Smooth muscle cell (in vitro differentiated cells): ENCODE data around the gene FXR2. TPM values are rescaled to one million over a fixed set of nuclear protein-coding genes. Genes with fewer than 3 reads are reported as not detected.
"Not testable (repeated sequence)": the region's sequence is repeated elsewhere in the genome, so short reads cannot be mapped to it uniquely, and the experiment has no call there.

ENCODE experiments used
- DNase-seq: peaks from one replicate; lab custom pipeline; 2025; ENCODE audit not compliant: unreplicated experiment; lab: John Stamatoyannopoulos, UW
- H2AFZ ChIP-seq: fragments of 200-600 bp; sonication (generic); 2 replicates; pipeline ENCODE4 v1.6.0; 2016; ENCODE audit warnings: antibody characterized with exemption, low read depth, mild to moderate bottlenecking
- H3F3A ChIP-seq: fragments of 200-600 bp; sonication (generic); 2 replicates; pipeline ENCODE4 v1.6.0; 2017; ENCODE audit warnings: antibody characterized with exemption, low read depth
- H3K27ac ChIP-seq: fragments of 200-600 bp; sonication (generic); 2 replicates; pipeline ENCODE4 v1.5.1; 2016; ENCODE audit warnings: low read depth, mild to moderate bottlenecking
- H3K27me3 ChIP-seq: fragments of 200-600 bp; sonication (generic); 2 replicates; pipeline ENCODE4 v1.6.1; 2016; ENCODE audit warnings: low read depth, mild to moderate bottlenecking
- H3K36me3 ChIP-seq: fragments of 200-600 bp; sonication (generic); 2 replicates; pipeline ENCODE4 v1.5.1; 2016; ENCODE audit warnings: low read depth
- H3K4me1 ChIP-seq: fragments of 200-600 bp; sonication (generic); 2 replicates; pipeline ENCODE4 v1.5.1; 2016; ENCODE audit warnings: low read depth
- H3K4me2 ChIP-seq: fragments of 200-600 bp; sonication (generic); 2 replicates; pipeline ENCODE4 v1.6.0; 2016; ENCODE audit warnings: mild to moderate bottlenecking
- H3K4me3 ChIP-seq: fragments of 200-600 bp; sonication (generic); 2 replicates; pipeline ENCODE4 v1.5.1; 2016; ENCODE audit warnings: mild to moderate bottlenecking
- H3K79me2 ChIP-seq: fragments of 200-600 bp; sonication (generic); 2 replicates; pipeline ENCODE4 v1.6.0; 2016; ENCODE audit warnings: low read depth, mild to moderate bottlenecking
- H3K9ac ChIP-seq: fragments of 200-600 bp; sonication (generic); 2 replicates; pipeline ENCODE4 v1.6.0; 2016; ENCODE audit warnings: low read depth
- H3K9me3 ChIP-seq: fragments of 200-600 bp; sonication (generic); replicated peaks from 2 replicates; pipeline ENCODE4 v1.5.1; 2016; ENCODE audit warnings: low read depth
- H4K20me1 ChIP-seq: fragments of 200-600 bp; sonication (generic); 2 replicates; pipeline ENCODE4 v1.6.0; 2016; ENCODE audit warnings: low read depth
- CTCF ChIP-seq: fragments of 200-600 bp; sonication (generic); IDR thresholded peaks from 2 replicates; pipeline ENCODE4 v1.5.1; 2017; ENCODE audit warnings: borderline replicate concordance, mild to moderate bottlenecking, antibody characterized with exemption; ENCODE audit not compliant: insufficient read depth, poor library complexity, severe bottlenecking
- WGBS: methylation state at CpG from one replicate; pipeline ENCODE4 v1.1.7; 2016; ENCODE audit warnings: low lambda C conversion rate; 5-methylcytosine and 5-hydroxymethylcytosine counted together
- polyA plus RNA-seq: library from polyadenylated mRNA; unstranded; fragments of >200 nt; fragmentation: Nextera tagmentation; extraction: Ambion mirVana; gene quantifications from 2 replicates; pipeline ENCODE4 v1.2.1, GENCODE V29; 2016
- total RNA-seq: library from RNA; depleted of rRNA; stranded (reverse); fragments of >200 nt; gene quantifications from 2 replicates; pipeline ENCODE4 v1.2.3, GENCODE V29; 2014

Gene FXR2
- total and polyA plus RNA-seq, 2 experiments from 2014 or later: 22.8 to 50.6 TPM

- TF ChIP-seq CTCF: no peak
- no peaks in the 10 kb centered on the region for H3F3A ChIP-seq
- peak overlapping the region; percentile 93 for H3K27ac ChIP-seq
- H4K20me1 ChIP-seq: no peaks in the 10 kb centered on the region
- peak overlapping the region; percentile 82 for H2AFZ ChIP-seq
- peaks cover 8% of the 10 kb centered on the region for H3K79me2 ChIP-seq
- no peaks in the 10 kb centered on the region for H3K4me1 ChIP-seq
- DNase-seq: no peak
- H3K4me2 ChIP-seq: peak overlapping the region; percentile 87
- WGBS: 21% methylated on average over 6 of the region's 6 CpGs
- H3K27me3 ChIP-seq: no peaks in the 10 kb centered on the region
- H3K36me3 ChIP-seq: no peaks in the 10 kb centered on the region
- H3K4me3 ChIP-seq: peak overlapping the region; percentile 87
- H3K9ac ChIP-seq: peak overlapping the region; percentile 97
- H3K9me3 ChIP-seq: no peaks in the 10 kb centered on the region
These were observed 12.2 kb upstream of the FXR2 start for GRCh38 chr17:7626956-7627249.

- WGBS: 96% methylated on average over 7 of the region's 7 CpGs
- H3K4me2 ChIP-seq: peak overlapping the region; percentile 87
- no peak for TF ChIP-seq CTCF
- H2AFZ ChIP-seq: no peak overlapping the region
- H3K9me3 ChIP-seq: no peaks in the 10 kb centered on the region
- no peaks in the 10 kb centered on the region for H3K36me3 ChIP-seq
- H3K4me3 ChIP-seq: peak overlapping the region; percentile 87
- H3K27ac ChIP-seq: no peak overlapping the region
- H3K27me3 ChIP-seq: no peaks in the 10 kb centered on the region
- H3K79me2 ChIP-seq: peaks cover 8% of the 10 kb centered on the region
- H3K4me1 ChIP-seq: no peaks in the 10 kb centered on the region
- H3F3A ChIP-seq: no peaks in the 10 kb centered on the region
- DNase-seq: no peak
- H4K20me1 ChIP-seq: no peaks in the 10 kb centered on the region
- no peak overlapping the region for H3K9ac ChIP-seq
These were observed 11.6 kb upstream of the FXR2 start for GRCh38 chr17:7626307-7626706.

- H3K9ac ChIP-seq, H3K27ac ChIP-seq, H3F3A ChIP-seq, H3K27me3 ChIP-seq, H3K4me2 ChIP-seq, DNase-seq, H4K20me1 ChIP-seq, H3K4me1 ChIP-seq, H3K36me3 ChIP-seq, H3K9me3 ChIP-seq, H3K4me3 ChIP-seq, H3K79me2 ChIP-seq, H2AFZ ChIP-seq: not testable (repeated sequence)
- 98% methylated on average over 16 of the region's 16 CpGs for WGBS
These were observed 11.1 kb upstream of the FXR2 start for GRCh38 chr17:7625749-7626148.

- Histone ChIP-seq H3K27me3 (no peaks in the 10 kb centered on the region), H4K20me1 (no peaks in the 10 kb centered on the region), H3K4me1 (no peaks in the 10 kb centered on the region), H3K4me3 (no peak overlapping the region), H3K79me2 (peaks cover 8% of the 10 kb centered on the region), H3K36me3 (no peaks in the 10 kb centered on the region), H3K27ac (no peak overlapping the region), H2AFZ (no peak overlapping the region), H3K9ac (no peak overlapping the region), H3K9me3 (no peaks in the 10 kb centered on the region), H3F3A (no peaks in the 10 kb centered on the region), H3K4me2 (no peak overlapping the region)
- no peak for TF ChIP-seq CTCF
- no peak for DNase-seq
- 92% methylated on average over 5 of the region's 5 CpGs for WGBS
These were observed 9.0 kb upstream of the FXR2 start for GRCh38 chr17:7623661-7624060.
